ENCODE data around the gene DNM3.
A peak's percentile ranks its signal among the peaks of the same experiment; 100 is the strongest.
"Not testable (repeated sequence)": the region's sequence is repeated elsewhere in the genome, so short reads cannot be mapped to it uniquely, and the experiment has no call there.

The DNM3 gene

DNA sequence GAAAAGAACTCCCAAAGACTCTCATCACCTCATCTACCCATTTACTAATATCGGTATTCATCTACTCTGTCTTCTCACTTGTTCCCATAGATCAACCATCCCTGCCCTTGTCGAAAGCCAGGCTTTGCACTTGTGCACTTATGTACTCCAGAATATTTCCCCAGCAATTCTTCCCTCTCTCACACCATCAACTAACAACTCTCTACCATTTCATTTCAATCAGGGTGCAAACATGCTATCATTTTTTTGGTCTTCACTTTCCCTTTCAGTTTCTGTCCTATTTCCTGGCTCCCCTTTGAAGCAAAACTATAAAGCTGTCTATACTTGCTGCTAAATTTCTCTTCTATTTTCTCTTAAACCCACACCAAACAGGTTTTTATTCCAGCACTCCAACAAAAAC lies 585.9 kb downstream of the DNM3 start:
- DNase-seq (ENCODE audit: low spot score in 2 of 2) (no peak), ATAC-seq (no peak)

GRCh38 chr1:172429331-172430127 lies 588.2 kb downstream of the DNM3 start:
- no peak for DNase-seq (ENCODE audit: low spot score in 2 of 2)
- ATAC-seq: peak; percentile 61
- no peaks in the 10 kb centered on the region for H3K9me3 Mint-ChIP-seq
- no peaks in the 10 kb centered on the region for H3K36me3 Mint-ChIP-seq
- H3K4me1 Mint-ChIP-seq: peaks cover 20% of the 10 kb centered on the region
- no peak overlapping the region for H3K4me3 Mint-ChIP-seq
- H3K27ac Mint-ChIP-seq: no peak overlapping the region

More for the DNA sequence above, 585.9 kb downstream of the DNM3 start:
- peaks cover 6% of the 10 kb centered on the region for H3K4me1 Mint-ChIP-seq
- H3K27ac Mint-ChIP-seq: no peak overlapping the region
- no peaks in the 10 kb centered on the region for H3K36me3 Mint-ChIP-seq
- H3K4me3 Mint-ChIP-seq: no peak overlapping the region
- H3K9me3 Mint-ChIP-seq: no peaks in the 10 kb centered on the region

- Mint-ChIP-seq H3K36me3 (no peaks in the 10 kb centered on the region), H3K27ac (no peak overlapping the region), H3K4me1 (peaks cover 22% of the 10 kb centered on the region), H3K9me3 (no peaks in the 10 kb centered on the region), H3K4me3 (no peak overlapping the region)
- no peak for DNase-seq (ENCODE audit: low spot score in 2 of 2)
- ATAC-seq: no peak
Observed at GRCh38 chr1:172430128-172430454, 588.8 kb downstream of the DNM3 start.

DNA sequence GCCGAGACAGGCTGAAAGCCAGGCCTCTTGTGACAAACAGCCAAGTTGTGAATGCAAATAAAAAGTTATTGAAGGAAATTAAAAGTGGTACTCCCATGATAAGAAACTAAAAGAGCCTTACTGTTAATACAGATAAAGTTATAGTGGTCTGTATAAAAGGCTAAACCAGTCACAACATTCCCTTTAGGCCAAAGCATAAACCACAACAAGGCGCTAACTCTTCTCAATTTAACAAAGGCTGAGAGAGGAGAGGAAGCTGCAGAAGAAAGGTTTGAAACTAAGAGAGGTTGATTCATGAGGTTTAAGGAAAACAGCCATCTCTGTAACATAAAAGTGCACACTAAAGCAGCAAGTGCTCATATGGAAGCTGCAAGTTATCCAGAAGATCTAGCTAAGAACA lies 589.9 kb downstream of the DNM3 start:
- Mint-ChIP-seq H3K4me1 (peaks cover 22% of the 10 kb centered on the region), H3K36me3 (no peaks in the 10 kb centered on the region), H3K4me3 (no peak overlapping the region), H3K27ac (no peak overlapping the region), H3K9me3 (no peaks in the 10 kb centered on the region)
- ATAC-seq (no peak), DNase-seq (ENCODE audit: low spot score in 2 of 2) (no peak)

- DNase-seq (ENCODE audit: low spot score in 2 of 2) (no peak), ATAC-seq (no peak)
- Mint-ChIP-seq H3K9me3 (no peaks in the 10 kb centered on the region), H3K4me3 (no peak overlapping the region), H3K36me3 (no peaks in the 10 kb centered on the region), H3K4me1 (peaks cover 22% of the 10 kb centered on the region), H3K27ac (no peak overlapping the region)
Observed at GRCh38 chr1:172431721-172432192, 590.5 kb downstream of the DNM3 start.

DNA sequence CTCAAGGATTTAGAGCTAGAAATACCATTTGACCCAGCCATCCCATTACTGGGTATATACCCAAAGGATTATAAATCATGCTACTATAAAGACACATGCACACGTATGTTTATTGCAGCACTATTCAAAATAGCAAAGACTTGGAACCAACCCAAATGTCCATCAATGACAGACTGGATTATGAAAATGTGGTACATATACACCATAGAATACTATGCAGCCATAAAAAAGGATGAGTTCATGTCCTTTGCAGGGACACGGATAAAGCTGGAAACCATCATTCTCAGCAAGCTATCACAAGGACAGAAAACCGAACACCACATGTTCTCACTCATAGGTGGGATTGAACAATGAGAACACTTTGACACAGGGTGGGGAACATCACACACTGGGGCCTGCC lies 595.9 kb downstream of the DNM3 start:
- H3K27ac Mint-ChIP-seq; H3K9me3 Mint-ChIP-seq; ATAC-seq; DNase-seq (ENCODE audit: low spot score in 2 of 2); H3K4me3 Mint-ChIP-seq: not testable (repeated sequence)
- peaks cover 37% of the 10 kb centered on the region for H3K4me1 Mint-ChIP-seq
- H3K36me3 Mint-ChIP-seq: peaks cover 11% of the 10 kb centered on the region

DNA sequence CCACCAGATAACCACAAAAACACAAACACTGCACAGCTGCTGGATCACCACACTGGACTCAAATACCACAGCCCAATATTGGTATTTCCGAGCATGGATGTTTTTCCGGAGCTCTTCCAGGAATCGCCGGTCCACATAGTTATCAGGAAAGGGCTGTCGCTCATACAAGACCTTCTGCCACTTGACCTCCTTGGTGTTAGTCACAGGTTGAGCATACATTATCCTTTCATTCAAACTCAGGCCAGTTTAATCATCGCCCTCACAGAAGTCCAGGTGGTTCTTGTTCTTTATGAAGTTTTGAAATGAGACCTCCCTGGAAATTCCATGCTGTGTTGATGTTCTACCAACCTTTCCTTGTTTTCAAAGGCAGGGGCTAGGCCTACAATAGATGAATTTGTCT lies 601.1 kb downstream of the DNM3 start:
- H3K27ac Mint-ChIP-seq: peak overlapping the region; percentile 27

GRCh38 chr1:172442843-172443565 lies 601.7 kb downstream of the DNM3 start:
- Mint-ChIP-seq H3K4me1 (peaks cover 37% of the 10 kb centered on the region), H3K4me3 (peak overlapping the region; percentile 87)

More for the DNA sequence above, 601.1 kb downstream of the DNM3 start:
- H3K4me1 Mint-ChIP-seq: peaks cover 37% of the 10 kb centered on the region
- H3K9me3 Mint-ChIP-seq: no peaks in the 10 kb centered on the region
- ATAC-seq (no peak), DNase-seq (ENCODE audit: low spot score in 2 of 2) (no peak)
- peak overlapping the region; percentile 87 for H3K4me3 Mint-ChIP-seq
- H3K36me3 Mint-ChIP-seq: peaks cover 15% of the 10 kb centered on the region

DNA sequence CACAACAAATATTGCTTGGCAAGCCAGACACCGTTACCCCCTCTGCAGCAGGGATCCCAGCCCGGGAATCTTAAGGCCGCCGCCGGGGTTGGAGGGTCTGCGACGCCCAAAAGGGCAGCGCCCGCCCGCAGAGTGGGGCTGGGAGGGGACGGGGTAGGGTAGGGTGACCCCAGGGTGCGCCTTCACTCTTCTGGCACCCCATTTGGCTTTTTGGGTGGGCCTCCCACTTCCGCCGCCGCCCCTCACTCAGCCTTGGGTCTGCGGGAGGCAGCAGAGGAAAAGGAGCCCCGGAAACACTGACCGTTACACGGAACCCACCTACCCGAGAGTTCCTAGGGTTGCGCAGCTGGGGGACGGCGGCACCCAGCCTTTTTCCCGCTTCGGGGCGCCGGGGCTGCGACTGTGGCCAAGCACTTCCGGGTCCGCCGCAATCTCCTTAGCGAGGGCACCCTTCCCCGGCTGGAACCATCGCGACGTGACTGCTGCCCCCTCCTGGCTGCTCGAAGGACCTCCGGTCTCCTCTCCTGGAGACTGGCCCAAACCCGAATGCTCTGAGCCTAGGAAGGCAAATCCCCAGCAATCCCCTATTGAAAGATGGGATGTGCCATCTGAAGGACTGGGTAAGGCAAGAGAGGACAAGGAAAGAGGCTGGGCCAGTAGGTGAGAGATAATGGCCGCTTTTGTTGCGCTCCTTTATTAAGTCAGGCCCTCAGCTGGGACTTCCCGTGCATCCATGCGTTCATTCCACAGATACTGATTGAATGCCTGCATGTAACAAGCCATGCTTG lies 602.6 kb downstream of the DNM3 start, which contains the start of gene PIGC:
TSS of gene PIGC (minus strand) at position 404 of the 788 bp plus-strand sequence. CDS start 1,447 bp downstream, outside the sequence.
- Mint-ChIP-seq H3K9me3 (no peaks in the 10 kb centered on the region), H3K27ac (peak within 1 kb of the TSS; percentile 96), H3K4me1 (peaks cover 37% of the 10 kb centered on the region), H3K36me3 (peaks cover 15% of the 10 kb centered on the region), H3K4me3 (peak within 1 kb of the TSS; percentile 87)
- ATAC-seq (peak; percentile 100), DNase-seq (ENCODE audit: low spot score in 2 of 2) (peak; percentile 88 to 94)

More at GRCh38 chr1:172442843-172443565, 601.7 kb downstream of the DNM3 start:
- ATAC-seq (no peak), DNase-seq (ENCODE audit: low spot score in 2 of 2) (no peak)
- H3K27ac Mint-ChIP-seq: peak overlapping the region; percentile 96
- H3K36me3 Mint-ChIP-seq: peaks cover 15% of the 10 kb centered on the region
- no peaks in the 10 kb centered on the region for H3K9me3 Mint-ChIP-seq

GRCh38 chr1:172446547-172446946 lies 605.2 kb downstream of the DNM3 start:
- DNase-seq (ENCODE audit: low spot score in 2 of 2) (no peak), ATAC-seq (no peak)
- no peak overlapping the region for H3K4me3 Mint-ChIP-seq
- peaks cover 8% of the 10 kb centered on the region for H3K36me3 Mint-ChIP-seq
- H3K27ac Mint-ChIP-seq: peak overlapping the region; percentile 41
- peaks cover 35% of the 10 kb centered on the region for H3K4me1 Mint-ChIP-seq
- H3K9me3 Mint-ChIP-seq: no peaks in the 10 kb centered on the region

DNA sequence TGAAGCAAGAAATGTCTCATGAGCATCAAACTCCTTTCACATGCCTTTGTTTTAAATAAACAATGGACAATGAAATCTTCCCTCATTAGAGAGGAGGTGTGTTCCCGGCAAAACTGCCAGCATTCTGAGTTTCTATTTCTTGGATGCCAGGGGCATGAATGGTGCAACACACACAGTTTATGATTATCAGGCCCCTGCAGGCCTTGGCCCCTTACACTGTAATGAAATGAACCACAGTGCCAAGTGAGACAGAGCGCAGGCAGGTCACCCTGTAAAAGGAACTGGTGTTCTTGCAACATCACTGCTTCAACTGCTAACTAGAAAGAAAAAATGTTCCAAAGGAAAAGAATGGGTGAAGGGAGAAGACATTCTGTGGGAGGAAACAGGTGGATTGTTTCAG lies 606.3 kb downstream of the DNM3 start:
- Mint-ChIP-seq H3K9me3 (no peaks in the 10 kb centered on the region), H3K4me3 (no peak overlapping the region), H3K4me1 (peaks cover 24% of the 10 kb centered on the region), H3K36me3 (no peaks in the 10 kb centered on the region), H3K27ac (no peak overlapping the region)
- ATAC-seq (no peak), DNase-seq (ENCODE audit: low spot score in 2 of 2) (no peak)

GRCh38 chr1:172448995-172449584 lies 607.8 kb downstream of the DNM3 start:
- no peaks in the 10 kb centered on the region for H3K36me3 Mint-ChIP-seq
- no peak overlapping the region for H3K4me3 Mint-ChIP-seq
- peak; percentile 82 for ATAC-seq
- peak in 1 of 2 donors; percentile 58 for DNase-seq (ENCODE audit: low spot score in 2 of 2)
- H3K27ac Mint-ChIP-seq: no peak overlapping the region
- peaks cover 18% of the 10 kb centered on the region for H3K4me1 Mint-ChIP-seq
- H3K9me3 Mint-ChIP-seq: no peaks in the 10 kb centered on the region

DNA sequence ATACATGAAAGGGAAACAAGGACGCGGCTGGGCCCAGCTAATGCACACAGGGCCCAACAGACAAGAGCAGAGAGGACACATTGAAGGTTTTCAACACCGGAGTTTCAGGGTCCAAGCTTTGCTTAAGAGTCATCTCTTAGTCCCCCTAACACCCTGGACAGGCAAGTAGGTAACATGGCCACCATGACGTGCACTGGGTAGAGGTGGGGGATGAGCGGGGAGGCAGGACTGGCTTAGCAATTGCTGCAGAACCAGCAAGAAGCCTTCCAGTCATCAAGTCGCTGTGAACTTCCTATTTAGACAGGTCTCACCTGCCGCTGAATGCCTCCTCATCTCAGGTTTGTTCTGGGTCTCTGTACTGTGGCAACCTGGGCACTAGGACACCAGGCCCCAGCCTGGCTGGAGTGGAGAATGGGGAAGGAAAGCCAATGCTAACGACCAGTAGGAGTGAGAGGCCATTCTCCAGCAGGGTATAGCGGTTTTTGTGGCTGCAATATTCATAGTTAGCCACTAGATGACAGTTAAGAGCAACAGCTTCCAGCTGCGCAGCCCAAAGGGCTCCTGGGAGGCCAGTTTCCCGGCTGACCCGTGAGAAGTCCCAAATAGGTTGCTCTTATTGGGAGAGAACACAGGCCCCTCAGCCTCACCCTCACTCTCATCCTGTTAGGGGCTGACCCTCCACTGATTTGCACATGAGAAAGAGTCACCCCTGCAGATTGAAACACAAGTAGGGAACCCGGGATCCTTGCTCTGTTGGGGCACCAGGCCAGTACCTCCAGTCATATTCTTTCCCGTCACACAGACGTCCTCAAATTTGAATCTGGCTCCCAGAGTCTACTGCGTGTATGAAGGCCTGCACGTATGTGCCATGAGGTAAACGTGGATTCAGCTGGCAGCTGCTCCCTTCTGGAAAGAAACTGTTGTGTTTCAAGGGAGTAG lies 608.6 kb downstream of the DNM3 start:
- Mint-ChIP-seq H3K27ac (no peak overlapping the region), H3K4me3 (no peak overlapping the region), H3K36me3 (no peaks in the 10 kb centered on the region), H3K4me1 (peaks cover 12% of the 10 kb centered on the region), H3K9me3 (no peaks in the 10 kb centered on the region)
- DNase-seq (ENCODE audit: low spot score in 2 of 2) (peak; percentile 22 to 66), ATAC-seq (peak; percentile 66)

GRCh38 chr1:172450524-172450885 lies 609.2 kb downstream of the DNM3 start:
- ATAC-seq (no peak), DNase-seq (ENCODE audit: low spot score in 2 of 2) (no peak)
- H3K27ac Mint-ChIP-seq: no peak overlapping the region
- H3K9me3 Mint-ChIP-seq: no peaks in the 10 kb centered on the region
- H3K4me1 Mint-ChIP-seq: peaks cover 12% of the 10 kb centered on the region
- no peak overlapping the region for H3K4me3 Mint-ChIP-seq
- no peaks in the 10 kb centered on the region for H3K36me3 Mint-ChIP-seq

Measured in stimulated activated effector memory CD8-positive, alpha-beta T cell treated with anti-CD3 and anti-CD28 coated beads, Interleukin-12 subunit alpha, Interleukin-12 subunit beta, amount 100 ng/mL, for 72 hours (primary cell).